Heart right ventricle (tissue), 16 donors: ENCODE data around the gene BTBD2. TPM values are rescaled to one million over a fixed set of nuclear protein-coding genes. Genes with fewer than 3 reads are reported as not detected.

Experiments
- ATAC-seq, 8 donors: fragments of 200-7000 bp; cut with Tn5 transposase; one replicate each; pipeline ENCODE4 v1.9.1; 2020; ENCODE audit warnings: mild to moderate bottlenecking in 8 of 8, moderate library complexity in 8 of 8, moderate number of reproducible peaks in 1 of 8
- DNase-seq, 2 donors: peaks; one replicate each; pipeline ENCODE4 v3.0.0-alpha.2; 2020
- H3K27ac ChIP-seq, 10 donors: fragments of 200-600 bp; sonication (generic) in 2 of 10; one replicate each; pipeline versions ENCODE4 v1.5.0 to v1.8.0; 2020 to 2022; ENCODE audit warnings: mild to moderate bottlenecking in 3 of 10
- H3K27me3 ChIP-seq, 7 donors: fragments of 200-600 bp; one replicate each; pipeline ENCODE4 v1.8.0; 2021 to 2022; ENCODE audit warnings: mild to moderate bottlenecking in 2 of 7
- H3K36me3 ChIP-seq, 9 donors: fragments of 200-600 bp; sonication (generic) in 1 of 9; one replicate each; pipeline versions ENCODE4 v1.5.0 to v1.8.0; 2020 to 2022; ENCODE audit warnings: mild to moderate bottlenecking in 2 of 9
- H3K4me1 ChIP-seq, 9 donors: fragments of 200-600 bp; sonication (generic) in 1 of 9; one replicate each; pipeline versions ENCODE4 v1.5.0 to v1.8.0; 2020 to 2022; ENCODE audit warnings: mild to moderate bottlenecking in 4 of 9
- H3K4me3 ChIP-seq, 10 donors: fragments of 200-600 bp; sonication (generic) in 2 of 10; one replicate each; pipeline versions ENCODE4 v1.5.0 to v1.8.0; 2020 to 2022; ENCODE audit warnings: mild to moderate bottlenecking in 7 of 10, moderate library complexity in 2 of 10
- H3K9me3 ChIP-seq, 11 donors: fragments of 200-600 bp in 10 of 11; sonication (generic) in 2 of 11; one replicate each; pipeline versions ENCODE4 v1.5.0 to v1.8.0; 2013 to 2022; ENCODE audit warnings: mild to moderate bottlenecking in 2 of 11, control low read depth in 1 of 11, moderate library complexity in 1 of 11
- WGBS, 2 donors: extraction: QIAGEN DNeasy Blood & Tissue Kit; methylation state at CpG; one replicate each; pipeline ENCODE4 v1.1.7; 2013; ENCODE audit warnings: inconsistent platforms in 1 of 2; 5-methylcytosine and 5-hydroxymethylcytosine counted together
- intact Hi-C, 10 donors: fragments of 100-400 bp; cut with DNase I; formaldehyde crosslinking; loops; one replicate each; pipeline versions ENCODE4 v1.11.1 to v1.14.2; 2022
- polyA plus RNA-seq, 2 donors: library from polyadenylated mRNA; stranded (reverse); fragments of 200-250 nt; gene quantifications; one replicate each; pipeline ENCODE4 v1.2.3, GENCODE V29; 2013
- total RNA-seq, 10 donors: library from RNA; stranded (reverse); fragmentation: NEBNext Ultra II Directional in 3 of 10; extraction: Animal tissue kit (Norgen Biotek cat#: 25700) in 3 of 10; gene quantifications; one replicate each; pipeline versions ENCODE4 v1.2.1 to v1.2.4, GENCODE V29; 2021 to 2023
- TF ChIP-seq, protein P1 (sequence below), 9 donors: fragments of 200-600 bp; sonication (generic) in 2 of 9; IDR thresholded peaks; one replicate each; pipeline versions ENCODE4 v1.5.0 to v1.8.0; 2021 to 2022; ENCODE audit warnings: antibody characterized with exemption in 9 of 9, mild to moderate bottlenecking in 5 of 9, moderate library complexity in 1 of 9
- donor health status: Arrhythmogenic right ventricular cardiomyopathy.
- donor health status: ischemic (EF 13 %, LVEDD 7.1; RV severe dilation, severe dysfunction).
- donor health status: healthy with polysubstance abuse.
- donor health status: DM: no; HTN: yes; CAD: no.
- donor health status: DM: no; HTN: no; CAD: no.
- donor health status: ischemic (EF 25% LVEDD 6.9; RV normal size, moderate dysfunction).
- donor health status: ischemic (EF 25% LVEDD 5.7; RV mildly dilated, moderate dysfunction).
- donor health status: healthy.
- donor health status: DM: yes; HTN: yes; CAD: no.
- donor health status: Ischemic cardiomyopathy.
- donor health status: ischemic (EF 35%, LVEDD 5.7; RV mildly dilated, moderate dysfunction).
- donor health status: nonischemic (EF 11% LVEDD 7.7; RV severe dilation, severe dysfunction).
- donor health status: DM: yes; HTN: yes; CAD: no.
- donor health status: PGD.
- donor health status: ischemic (EF 29% LVEDD 5.4; RV normal size, mild dysfunction).
- donor health status: nonischemic (EF 23%, LVEDD 6.1; RV moderate dilation, normal function).

BTBD2 gene
- total and polyA plus RNA-seq, 12 donors = 42.8 to 70.4 (median 55.8) TPM

DNA sequence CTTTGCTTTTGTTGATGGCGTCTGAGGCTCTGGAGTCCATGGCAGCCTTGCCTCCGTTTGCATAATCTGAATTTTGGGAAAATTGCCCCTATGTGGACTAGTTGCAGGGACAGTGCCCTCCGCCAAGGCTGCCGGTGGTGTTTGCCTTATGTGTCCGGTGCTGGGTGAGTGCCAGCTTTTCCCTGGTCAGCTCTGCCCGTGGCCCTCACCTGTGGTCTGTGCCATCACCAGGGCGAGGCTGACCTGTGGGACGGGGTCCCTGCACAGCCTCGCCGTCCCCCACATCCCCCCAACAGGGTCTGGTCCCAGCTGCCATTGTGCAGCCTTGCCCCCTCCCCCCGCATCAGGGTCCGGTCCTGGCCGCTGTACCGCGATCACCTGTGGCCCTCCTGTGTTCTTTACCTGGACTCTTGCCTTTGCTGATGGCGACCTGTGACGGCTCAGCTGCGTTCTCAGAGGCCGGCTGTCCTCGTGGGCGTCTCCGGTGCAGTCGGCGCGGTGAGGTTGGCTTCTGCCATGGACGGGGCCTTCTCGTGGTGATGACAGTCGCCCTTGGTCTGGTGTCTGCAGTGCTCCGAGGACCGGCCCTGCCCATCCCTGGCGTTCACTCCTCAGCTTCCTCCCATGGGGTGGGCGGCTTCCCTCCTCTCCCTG, 61.9 kb downstream of the BTBD2 start:
- H3K4me1 ChIP-seq = peaks cover 0 to 7% (median 0%) of the 10 kb centered on the region in 9 donors
- H3K4me3 ChIP-seq = no peak overlapping the region
- DNase-seq (no peak), ATAC-seq (no peak)
- H3K36me3 ChIP-seq = peaks cover 0 to 46% (median 0%) of the 10 kb centered on the region in 9 donors
- H3K9me3 ChIP-seq = no peaks in the 10 kb centered on the region
- intact Hi-C loops = no loop called here
- TF ChIP-seq, protein P1, sequence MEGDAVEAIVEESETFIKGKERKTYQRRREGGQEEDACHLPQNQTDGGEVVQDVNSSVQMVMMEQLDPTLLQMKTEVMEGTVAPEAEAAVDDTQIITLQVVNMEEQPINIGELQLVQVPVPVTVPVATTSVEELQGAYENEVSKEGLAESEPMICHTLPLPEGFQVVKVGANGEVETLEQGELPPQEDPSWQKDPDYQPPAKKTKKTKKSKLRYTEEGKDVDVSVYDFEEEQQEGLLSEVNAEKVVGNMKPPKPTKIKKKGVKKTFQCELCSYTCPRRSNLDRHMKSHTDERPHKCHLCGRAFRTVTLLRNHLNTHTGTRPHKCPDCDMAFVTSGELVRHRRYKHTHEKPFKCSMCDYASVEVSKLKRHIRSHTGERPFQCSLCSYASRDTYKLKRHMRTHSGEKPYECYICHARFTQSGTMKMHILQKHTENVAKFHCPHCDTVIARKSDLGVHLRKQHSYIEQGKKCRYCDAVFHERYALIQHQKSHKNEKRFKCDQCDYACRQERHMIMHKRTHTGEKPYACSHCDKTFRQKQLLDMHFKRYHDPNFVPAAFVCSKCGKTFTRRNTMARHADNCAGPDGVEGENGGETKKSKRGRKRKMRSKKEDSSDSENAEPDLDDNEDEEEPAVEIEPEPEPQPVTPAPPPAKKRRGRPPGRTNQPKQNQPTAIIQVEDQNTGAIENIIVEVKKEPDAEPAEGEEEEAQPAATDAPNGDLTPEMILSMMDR (IDR thresholded peaks at IDR 0.05) = no peak
- no peaks in the 10 kb centered on the region for H3K27me3 ChIP-seq
- no peak overlapping the region for H3K27ac ChIP-seq
- 94% methylated on average over 32 of the region's 32 CpGs for WGBS, 2 donors

DNA sequence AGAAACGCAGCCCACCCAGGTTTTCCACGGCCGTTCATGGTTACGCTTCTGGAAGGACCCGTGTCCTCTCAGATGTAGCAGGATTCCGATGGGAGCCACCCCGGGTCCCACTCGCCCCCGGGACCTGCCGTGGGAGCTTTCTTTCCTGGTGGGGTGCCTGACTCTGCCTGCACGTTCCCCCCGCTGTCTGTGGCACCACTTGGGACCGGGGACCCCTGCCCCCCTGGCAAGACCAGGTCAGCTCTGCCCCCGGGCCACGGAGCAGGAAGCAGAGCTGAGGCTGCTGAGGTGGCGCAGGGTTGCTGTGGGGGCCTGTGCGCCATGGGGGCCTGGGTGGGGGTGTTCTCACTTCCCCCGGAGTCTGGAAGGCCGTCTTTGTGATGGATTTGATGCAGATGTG, 62.5 kb downstream of the BTBD2 start:
- Histone ChIP-seq H3K4me1 (peaks cover 0 to 7% (median 0%) of the 10 kb centered on the region in 9 donors), H3K36me3 (peaks cover 0 to 46% (median 0%) of the 10 kb centered on the region in 9 donors), H3K27ac (no peak overlapping the region), H3K4me3 (no peak overlapping the region), H3K27me3 (no peaks in the 10 kb centered on the region), H3K9me3 (no peaks in the 10 kb centered on the region)
- intact Hi-C loops = no loop called here
- no peak for ATAC-seq
- no peak for DNase-seq
- 92 to 93% methylated on average over 19 of the region's 19 CpGs for WGBS, 2 donors
- TF ChIP-seq, protein P1 (IDR thresholded peaks at IDR 0.05) = no peak

DNA sequence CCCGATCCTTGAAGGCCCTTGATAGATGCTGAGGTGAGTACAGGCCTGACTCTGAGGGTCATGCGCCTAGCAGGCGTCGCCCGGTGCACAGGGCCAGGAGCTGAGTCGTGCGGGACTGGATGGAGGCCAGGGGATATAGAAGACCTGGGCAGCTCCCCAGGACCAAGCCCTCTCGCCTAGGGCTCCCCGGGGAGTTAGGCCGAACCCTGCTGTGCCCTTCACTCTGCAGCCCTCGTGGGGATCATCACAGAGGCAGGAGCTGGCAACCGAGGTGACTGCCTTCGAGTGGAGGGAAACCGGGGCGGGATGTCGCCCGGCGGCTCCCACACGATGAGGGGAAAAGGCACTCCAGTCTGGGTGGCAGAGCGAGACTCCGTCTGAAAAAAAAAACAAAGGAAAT, 62.9 kb downstream of the BTBD2 start:
- Histone ChIP-seq H3K4me3 (no peak overlapping the region), H3K9me3 (no peaks in the 10 kb centered on the region), H3K36me3 (peaks cover 0 to 46% (median 0%) of the 10 kb centered on the region in 9 donors), H3K27ac (no peak overlapping the region), H3K4me1 (peaks cover 0 to 8% (median 0%) of the 10 kb centered on the region in 9 donors), H3K27me3 (no peaks in the 10 kb centered on the region)
- WGBS, 2 donors = 79 to 90% methylated on average over 21 of the region's 21 CpGs
- DNase-seq (no peak), ATAC-seq (no peak)
- TF ChIP-seq, protein P1 (IDR thresholded peaks at IDR 0.05) = no peak
- intact Hi-C loops = no loop called here

DNA sequence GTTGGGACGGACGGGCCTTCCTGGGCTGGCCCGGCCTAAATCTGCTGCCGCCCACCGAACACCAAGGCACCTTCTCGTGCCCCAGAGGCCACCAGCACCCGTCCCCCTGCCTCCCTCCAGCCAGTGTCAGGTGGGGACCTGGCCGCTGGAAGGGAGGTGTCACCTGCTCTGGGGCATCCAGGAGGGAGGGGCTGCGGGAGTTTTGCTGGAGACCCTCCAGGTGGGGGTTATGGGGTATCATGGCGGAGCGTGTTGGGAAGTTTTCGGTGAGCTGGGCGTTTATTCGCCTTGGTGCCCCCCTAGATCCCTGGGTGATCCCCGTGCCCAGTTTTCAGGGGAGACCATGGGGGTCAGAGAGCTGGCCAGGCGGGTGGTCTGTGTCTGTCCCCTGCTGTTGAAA, 64.9 kb downstream of the BTBD2 start:
- 97 to 98% methylated on average over 16 of the region's 16 CpGs for WGBS, 2 donors
- no peak overlapping the region for H3K27ac ChIP-seq
- peaks cover 0 to 11% (median 0%) of the 10 kb centered on the region in 9 donors for H3K4me1 ChIP-seq
- H3K9me3 ChIP-seq = no peaks in the 10 kb centered on the region
- intact Hi-C loops = no loop called here
- peaks cover 0 to 41% (median 0%) of the 10 kb centered on the region in 9 donors for H3K36me3 ChIP-seq
- ATAC-seq (no peak), DNase-seq (no peak)
- no peaks in the 10 kb centered on the region for H3K27me3 ChIP-seq
- no peak overlapping the region for H3K4me3 ChIP-seq
- TF ChIP-seq, protein P1 (IDR thresholded peaks at IDR 0.05) = no peak
